ENCODE results near the gene ANKRD37.

DNA sequence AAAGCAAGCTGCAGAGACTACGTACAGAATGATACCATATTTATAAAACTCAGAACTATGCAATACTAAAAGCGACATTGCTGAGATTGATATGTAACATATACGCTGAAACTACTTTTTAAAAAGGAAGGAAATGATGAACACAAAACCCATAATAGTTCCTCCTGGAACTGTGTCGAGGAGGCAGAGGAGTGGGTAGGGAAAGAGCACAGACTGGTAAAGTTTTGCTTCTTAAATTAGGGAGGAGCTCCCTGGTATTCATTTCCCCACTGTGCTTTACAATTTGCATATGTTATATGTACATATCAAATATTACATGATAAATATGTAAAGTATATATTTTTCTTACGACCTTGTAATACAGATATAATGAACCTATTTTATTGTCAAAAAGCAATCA is 15.2 kb downstream of the ANKRD37 start:
- no peak for TF ChIP-seq POLR2AphosphoS5 (IDR thresholded peaks at IDR 0.05; ENCODE audit: low read depth, low read length)
- TF ChIP-seq, protein P1, sequence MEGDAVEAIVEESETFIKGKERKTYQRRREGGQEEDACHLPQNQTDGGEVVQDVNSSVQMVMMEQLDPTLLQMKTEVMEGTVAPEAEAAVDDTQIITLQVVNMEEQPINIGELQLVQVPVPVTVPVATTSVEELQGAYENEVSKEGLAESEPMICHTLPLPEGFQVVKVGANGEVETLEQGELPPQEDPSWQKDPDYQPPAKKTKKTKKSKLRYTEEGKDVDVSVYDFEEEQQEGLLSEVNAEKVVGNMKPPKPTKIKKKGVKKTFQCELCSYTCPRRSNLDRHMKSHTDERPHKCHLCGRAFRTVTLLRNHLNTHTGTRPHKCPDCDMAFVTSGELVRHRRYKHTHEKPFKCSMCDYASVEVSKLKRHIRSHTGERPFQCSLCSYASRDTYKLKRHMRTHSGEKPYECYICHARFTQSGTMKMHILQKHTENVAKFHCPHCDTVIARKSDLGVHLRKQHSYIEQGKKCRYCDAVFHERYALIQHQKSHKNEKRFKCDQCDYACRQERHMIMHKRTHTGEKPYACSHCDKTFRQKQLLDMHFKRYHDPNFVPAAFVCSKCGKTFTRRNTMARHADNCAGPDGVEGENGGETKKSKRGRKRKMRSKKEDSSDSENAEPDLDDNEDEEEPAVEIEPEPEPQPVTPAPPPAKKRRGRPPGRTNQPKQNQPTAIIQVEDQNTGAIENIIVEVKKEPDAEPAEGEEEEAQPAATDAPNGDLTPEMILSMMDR (IDR thresholded peaks at IDR 0.05) = no peak
- TF ChIP-seq, protein P2, sequence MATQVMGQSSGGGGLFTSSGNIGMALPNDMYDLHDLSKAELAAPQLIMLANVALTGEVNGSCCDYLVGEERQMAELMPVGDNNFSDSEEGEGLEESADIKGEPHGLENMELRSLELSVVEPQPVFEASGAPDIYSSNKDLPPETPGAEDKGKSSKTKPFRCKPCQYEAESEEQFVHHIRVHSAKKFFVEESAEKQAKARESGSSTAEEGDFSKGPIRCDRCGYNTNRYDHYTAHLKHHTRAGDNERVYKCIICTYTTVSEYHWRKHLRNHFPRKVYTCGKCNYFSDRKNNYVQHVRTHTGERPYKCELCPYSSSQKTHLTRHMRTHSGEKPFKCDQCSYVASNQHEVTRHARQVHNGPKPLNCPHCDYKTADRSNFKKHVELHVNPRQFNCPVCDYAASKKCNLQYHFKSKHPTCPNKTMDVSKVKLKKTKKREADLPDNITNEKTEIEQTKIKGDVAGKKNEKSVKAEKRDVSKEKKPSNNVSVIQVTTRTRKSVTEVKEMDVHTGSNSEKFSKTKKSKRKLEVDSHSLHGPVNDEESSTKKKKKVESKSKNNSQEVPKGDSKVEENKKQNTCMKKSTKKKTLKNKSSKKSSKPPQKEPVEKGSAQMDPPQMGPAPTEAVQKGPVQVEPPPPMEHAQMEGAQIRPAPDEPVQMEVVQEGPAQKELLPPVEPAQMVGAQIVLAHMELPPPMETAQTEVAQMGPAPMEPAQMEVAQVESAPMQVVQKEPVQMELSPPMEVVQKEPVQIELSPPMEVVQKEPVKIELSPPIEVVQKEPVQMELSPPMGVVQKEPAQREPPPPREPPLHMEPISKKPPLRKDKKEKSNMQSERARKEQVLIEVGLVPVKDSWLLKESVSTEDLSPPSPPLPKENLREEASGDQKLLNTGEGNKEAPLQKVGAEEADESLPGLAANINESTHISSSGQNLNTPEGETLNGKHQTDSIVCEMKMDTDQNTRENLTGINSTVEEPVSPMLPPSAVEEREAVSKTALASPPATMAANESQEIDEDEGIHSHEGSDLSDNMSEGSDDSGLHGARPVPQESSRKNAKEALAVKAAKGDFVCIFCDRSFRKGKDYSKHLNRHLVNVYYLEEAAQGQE (IDR thresholded peaks at IDR 0.05; ENCODE audit: insufficient read depth in 1 of 2, low read depth in 2 of 2, low read length in 1 of 2) = no peak

Measured in Panc1 (cell line).